Smooth muscle cell (in vitro differentiated cells): ENCODE measurements around the gene RTN3. TPM values are rescaled to one million over a fixed set of nuclear protein-coding genes. Genes with fewer than 3 reads are reported as not detected.

ENCODE experiments used
- DNase-seq: peaks from one replicate; lab custom pipeline; 2025; ENCODE audit not compliant: unreplicated experiment; lab: John Stamatoyannopoulos, UW
- H2AFZ ChIP-seq: fragments of 200-600 bp; sonication (generic); 2 replicates; pipeline ENCODE4 v1.6.0; 2016; ENCODE audit warnings: antibody characterized with exemption, low read depth, mild to moderate bottlenecking
- H3F3A ChIP-seq: fragments of 200-600 bp; sonication (generic); 2 replicates; pipeline ENCODE4 v1.6.0; 2017; ENCODE audit warnings: antibody characterized with exemption, low read depth
- H3K27ac ChIP-seq: fragments of 200-600 bp; sonication (generic); 2 replicates; pipeline ENCODE4 v1.5.1; 2016; ENCODE audit warnings: low read depth, mild to moderate bottlenecking
- H3K27me3 ChIP-seq: fragments of 200-600 bp; sonication (generic); 2 replicates; pipeline ENCODE4 v1.6.1; 2016; ENCODE audit warnings: low read depth, mild to moderate bottlenecking
- H3K36me3 ChIP-seq: fragments of 200-600 bp; sonication (generic); 2 replicates; pipeline ENCODE4 v1.5.1; 2016; ENCODE audit warnings: low read depth
- H3K4me1 ChIP-seq: fragments of 200-600 bp; sonication (generic); 2 replicates; pipeline ENCODE4 v1.5.1; 2016; ENCODE audit warnings: low read depth
- H3K4me2 ChIP-seq: fragments of 200-600 bp; sonication (generic); 2 replicates; pipeline ENCODE4 v1.6.0; 2016; ENCODE audit warnings: mild to moderate bottlenecking
- H3K4me3 ChIP-seq: fragments of 200-600 bp; sonication (generic); 2 replicates; pipeline ENCODE4 v1.5.1; 2016; ENCODE audit warnings: mild to moderate bottlenecking
- H3K79me2 ChIP-seq: fragments of 200-600 bp; sonication (generic); 2 replicates; pipeline ENCODE4 v1.6.0; 2016; ENCODE audit warnings: low read depth, mild to moderate bottlenecking
- H3K9ac ChIP-seq: fragments of 200-600 bp; sonication (generic); 2 replicates; pipeline ENCODE4 v1.6.0; 2016; ENCODE audit warnings: low read depth
- H3K9me3 ChIP-seq: fragments of 200-600 bp; sonication (generic); replicated peaks from 2 replicates; pipeline ENCODE4 v1.5.1; 2016; ENCODE audit warnings: low read depth
- H4K20me1 ChIP-seq: fragments of 200-600 bp; sonication (generic); 2 replicates; pipeline ENCODE4 v1.6.0; 2016; ENCODE audit warnings: low read depth
- CTCF ChIP-seq: fragments of 200-600 bp; sonication (generic); IDR thresholded peaks from 2 replicates; pipeline ENCODE4 v1.5.1; 2017; ENCODE audit warnings: borderline replicate concordance, mild to moderate bottlenecking, antibody characterized with exemption; ENCODE audit not compliant: insufficient read depth, poor library complexity, severe bottlenecking
- WGBS: methylation state at CpG from one replicate; pipeline ENCODE4 v1.1.7; 2016; ENCODE audit warnings: low lambda C conversion rate; 5-methylcytosine and 5-hydroxymethylcytosine counted together
- polyA plus RNA-seq: library from polyadenylated mRNA; unstranded; fragments of >200 nt; fragmentation: Nextera tagmentation; extraction: Ambion mirVana; gene quantifications from 2 replicates; pipeline ENCODE4 v1.2.1, GENCODE V29; 2016
- total RNA-seq: library from RNA; depleted of rRNA; stranded (reverse); fragments of >200 nt; gene quantifications from 2 replicates; pipeline ENCODE4 v1.2.3, GENCODE V29; 2014

RTN3 gene
- total and polyA plus RNA-seq, 2 experiments from 2014 or later: 43.5 to 64.9 TPM

GRCh38 chr11:63672936-63673539, 8.3 kb upstream of the RTN3 start:
- H3F3A ChIP-seq: peaks cover 3% of the 10 kb centered on the region
- no peak overlapping the region for H3K9ac ChIP-seq
- TF ChIP-seq CTCF: no peak
- H3K27ac ChIP-seq: no peak overlapping the region
- peaks cover 7% of the 10 kb centered on the region for H3K4me1 ChIP-seq
- no peak for DNase-seq
- no peak overlapping the region for H3K4me3 ChIP-seq
- H2AFZ ChIP-seq: peak overlapping the region; percentile 9
- H3K4me2 ChIP-seq: no peak overlapping the region
- 88% methylated on average over 1 of the region's 1 CpG for WGBS
- no peaks in the 10 kb centered on the region for H3K36me3 ChIP-seq
- H3K27me3 ChIP-seq: no peaks in the 10 kb centered on the region
- peaks cover 19% of the 10 kb centered on the region for H4K20me1 ChIP-seq
- H3K79me2 ChIP-seq: peaks cover 20% of the 10 kb centered on the region
- no peaks in the 10 kb centered on the region for H3K9me3 ChIP-seq

GRCh38 chr11:63673579-63673978, 7.7 kb upstream of the RTN3 start:
- Histone ChIP-seq H3K27me3 (no peaks in the 10 kb centered on the region), H3K27ac (no peak overlapping the region), H3K4me3 (no peak overlapping the region), H3F3A (peaks cover 3% of the 10 kb centered on the region), H3K4me1 (peaks cover 7% of the 10 kb centered on the region), H3K9me3 (no peaks in the 10 kb centered on the region), H3K79me2 (peaks cover 20% of the 10 kb centered on the region), H3K36me3 (no peaks in the 10 kb centered on the region), H2AFZ (no peak overlapping the region), H4K20me1 (peaks cover 14% of the 10 kb centered on the region), H3K4me2 (no peak overlapping the region), H3K9ac (no peak overlapping the region)
- WGBS: 86% methylated on average over 4 of the region's 4 CpGs
- no peak for DNase-seq
- no peak for TF ChIP-seq CTCF

- Histone ChIP-seq H4K20me1 (no peaks in the 10 kb centered on the region), H3K27me3 (no peaks in the 10 kb centered on the region), H3K79me2 (peaks cover 37% of the 10 kb centered on the region), H3F3A (peaks cover 11% of the 10 kb centered on the region), H3K4me1 (peaks cover 15% of the 10 kb centered on the region), H3K36me3 (no peaks in the 10 kb centered on the region), H3K4me3 (peak overlapping the region; percentile 68), H2AFZ (peak overlapping the region; percentile 69), H3K27ac (no peak overlapping the region), H3K9ac (no peak overlapping the region), H3K9me3 (no peaks in the 10 kb centered on the region), H3K4me2 (peak overlapping the region; percentile 94)
- 17% methylated on average over 18 of the region's 18 CpGs for WGBS
- no peak for TF ChIP-seq CTCF
- DNase-seq: no peak
These were observed 423 bp upstream of the RTN3 start for GRCh38 chr11:63680834-63681320.
